ENCODE data around the gene HECW1. TPM values are rescaled to one million over a fixed set of nuclear protein-coding genes. Genes with fewer than 3 reads are reported as not detected.
"Not testable (repeated sequence)": the region's sequence is repeated elsewhere in the genome, so short reads cannot be mapped to it uniquely, and the experiment has no call there.

Gene HECW1
- total RNA-seq, 2 donors from 2014 or later, result not detected

- no peaks in the 10 kb centered on the region for H3K36me3 Mint-ChIP-seq
- no peak overlapping the region for H3K27ac Mint-ChIP-seq
- no peaks in the 10 kb centered on the region for H3K9me3 Mint-ChIP-seq
- DNase-seq (ENCODE audit: low spot score in 2 of 2), result no peak
- no peak for ATAC-seq
These were observed 98.8 kb downstream of the HECW1 start for GRCh38 chr7:43211286-43211685.

GRCh38 chr7:43211693-43212092 is 99.2 kb downstream of the HECW1 start:
- no peak for ATAC-seq
- Mint-ChIP-seq H3K27ac (peak overlapping the region in 1 of 2 donors; percentile 40), H3K36me3 (no peaks in the 10 kb centered on the region), H3K9me3 (no peaks in the 10 kb centered on the region)
- no peak for DNase-seq (ENCODE audit: low spot score in 2 of 2)

- H3K27ac Mint-ChIP-seq, result no peak overlapping the region
- ATAC-seq (no peak), DNase-seq (ENCODE audit: low spot score in 2 of 2) (no peak)
- no peaks in the 10 kb centered on the region for H3K9me3 Mint-ChIP-seq
- H3K36me3 Mint-ChIP-seq, result no peaks in the 10 kb centered on the region
These were observed 100.5 kb downstream of the HECW1 start for GRCh38 chr7:43212921-43213320.

- no peak overlapping the region for H3K27ac Mint-ChIP-seq
- no peaks in the 10 kb centered on the region for H3K9me3 Mint-ChIP-seq
- H3K36me3 Mint-ChIP-seq, result no peaks in the 10 kb centered on the region
- DNase-seq (ENCODE audit: low spot score in 2 of 2) (no peak), ATAC-seq (no peak)
These were observed 102.6 kb downstream of the HECW1 start for GRCh38 chr7:43215061-43215460.

- ATAC-seq, result no peak
- no peaks in the 10 kb centered on the region for H3K9me3 Mint-ChIP-seq
These were observed 104.6 kb downstream of the HECW1 start for GRCh38 chr7:43217055-43217454.

GRCh38 chr7:43218901-43219300 is 106.5 kb downstream of the HECW1 start:
- ATAC-seq; H3K27ac Mint-ChIP-seq; DNase-seq (ENCODE audit: low spot score in 2 of 2); H3K36me3 Mint-ChIP-seq; H3K9me3 Mint-ChIP-seq: not testable (repeated sequence)

More at GRCh38 chr7:43217055-43217454, 104.6 kb downstream of the HECW1 start:
- no peak for DNase-seq (ENCODE audit: low spot score in 2 of 2)
- no peak overlapping the region for H3K27ac Mint-ChIP-seq
- no peaks in the 10 kb centered on the region for H3K36me3 Mint-ChIP-seq

GRCh38 chr7:43220250-43220649 is 107.8 kb downstream of the HECW1 start:
- H3K27ac Mint-ChIP-seq, result no peak overlapping the region
- no peaks in the 10 kb centered on the region for H3K9me3 Mint-ChIP-seq
- H3K36me3 Mint-ChIP-seq, result no peaks in the 10 kb centered on the region
- ATAC-seq, result no peak
- DNase-seq (ENCODE audit: low spot score in 2 of 2), result no peak

GRCh38 chr7:43220742-43221141 is 108.3 kb downstream of the HECW1 start:
- ATAC-seq, result no peak
- H3K36me3 Mint-ChIP-seq, result no peaks in the 10 kb centered on the region
- H3K9me3 Mint-ChIP-seq, result no peaks in the 10 kb centered on the region
- H3K27ac Mint-ChIP-seq, result no peak overlapping the region
- no peak for DNase-seq (ENCODE audit: low spot score in 2 of 2)

GRCh38 chr7:43229801-43230200 is 117.4 kb downstream of the HECW1 start:
- Mint-ChIP-seq H3K27ac (no peak overlapping the region), H3K9me3 (no peaks in the 10 kb centered on the region), H3K36me3 (no peaks in the 10 kb centered on the region)
- no peak for DNase-seq (ENCODE audit: low spot score in 2 of 2)
- no peak for ATAC-seq

- H3K9me3 Mint-ChIP-seq, result no peaks in the 10 kb centered on the region
- H3K36me3 Mint-ChIP-seq, result no peaks in the 10 kb centered on the region
- no peak for ATAC-seq
These were observed 119.9 kb downstream of the HECW1 start for GRCh38 chr7:43232366-43232765.

GRCh38 chr7:43234073-43234472 is 121.6 kb downstream of the HECW1 start:
- Mint-ChIP-seq H3K27ac (no peak overlapping the region), H3K36me3 (no peaks in the 10 kb centered on the region), H3K9me3 (no peaks in the 10 kb centered on the region)
- DNase-seq (ENCODE audit: low spot score in 2 of 2) (no peak), ATAC-seq (no peak)

More at GRCh38 chr7:43232366-43232765, 119.9 kb downstream of the HECW1 start:
- no peak overlapping the region for H3K27ac Mint-ChIP-seq
- DNase-seq (ENCODE audit: low spot score in 2 of 2), result no peak

GRCh38 chr7:43234968-43235367 is 122.5 kb downstream of the HECW1 start:
- Mint-ChIP-seq H3K36me3 (no peaks in the 10 kb centered on the region), H3K27ac (peak overlapping the region in 1 of 2 donors; percentile 81), H3K9me3 (no peaks in the 10 kb centered on the region)
- DNase-seq (ENCODE audit: low spot score in 2 of 2) (no peak), ATAC-seq (no peak)

GRCh38 chr7:43240565-43240964 is 128.1 kb downstream of the HECW1 start:
- H3K36me3 Mint-ChIP-seq, result no peaks in the 10 kb centered on the region
- no peaks in the 10 kb centered on the region for H3K9me3 Mint-ChIP-seq
- no peak overlapping the region for H3K27ac Mint-ChIP-seq
- ATAC-seq, result no peak
- no peak for DNase-seq (ENCODE audit: low spot score in 2 of 2)

GRCh38 chr7:43242628-43243255 is 130.3 kb downstream of the HECW1 start:
- Mint-ChIP-seq H3K9me3 (no peaks in the 10 kb centered on the region), H3K36me3 (no peaks in the 10 kb centered on the region), H3K27ac (no peak overlapping the region)
- no peak for ATAC-seq
- no peak for DNase-seq (ENCODE audit: low spot score in 2 of 2)

GRCh38 chr7:43244232-43244631 is 131.8 kb downstream of the HECW1 start:
- ATAC-seq, result peak in 1 of 2 donors; percentile 65

GRCh38 chr7:43244784-43245183 is 132.3 kb downstream of the HECW1 start:
- Mint-ChIP-seq H3K27ac (no peak overlapping the region), H3K9me3 (no peaks in the 10 kb centered on the region), H3K36me3 (no peaks in the 10 kb centered on the region)
- DNase-seq (ENCODE audit: low spot score in 2 of 2) (no peak), ATAC-seq (no peak)

More at GRCh38 chr7:43244232-43244631, 131.8 kb downstream of the HECW1 start:
- no peaks in the 10 kb centered on the region for H3K36me3 Mint-ChIP-seq
- H3K9me3 Mint-ChIP-seq, result no peaks in the 10 kb centered on the region
- H3K27ac Mint-ChIP-seq, result no peak overlapping the region
- DNase-seq (ENCODE audit: low spot score in 2 of 2), result no peak

GRCh38 chr7:43247757-43248156 is 135.3 kb downstream of the HECW1 start:
- H3K27ac Mint-ChIP-seq, result no peak overlapping the region
- no peaks in the 10 kb centered on the region for H3K36me3 Mint-ChIP-seq
- no peak for DNase-seq (ENCODE audit: low spot score in 2 of 2)
- H3K9me3 Mint-ChIP-seq, result no peaks in the 10 kb centered on the region
- ATAC-seq, result no peak

- no peak for DNase-seq (ENCODE audit: low spot score in 2 of 2)
- ATAC-seq, result no peak
- no peaks in the 10 kb centered on the region for H3K36me3 Mint-ChIP-seq
These were observed 136.1 kb downstream of the HECW1 start for GRCh38 chr7:43248553-43248952.

More at GRCh38 chr7:43248553-43248952, 136.1 kb downstream of the HECW1 start:
- Mint-ChIP-seq H3K9me3 (no peaks in the 10 kb centered on the region), H3K27ac (no peak overlapping the region)

All from activated naive CD4-positive, alpha-beta T cell treated with anti-CD3 and anti-CD28 coated beads, Interleukin-2, amount 50 U/mL, for 72 hours (primary cell).